Urinary bladder (tissue), 4 donors: Measurements from ENCODE around the gene ADM5. TPM values are rescaled to one million over a fixed set of nuclear protein-coding genes. Genes with fewer than 3 reads are reported as not detected.
A peak's percentile ranks its signal among the peaks of the same experiment; 100 is the strongest.

ENCODE experiments used
- DNase-seq: peaks from one replicate; pipeline ENCODE4 v3.0.0-alpha.2; 2015; ENCODE audit errors: extremely low spot score
- H3K27ac ChIP-seq: one replicate; pipeline ENCODE4 v1.5.1; 2013; ENCODE audit warnings: low read depth, mild to moderate bottlenecking, moderate library complexity
- H3K36me3 ChIP-seq: one replicate; pipeline ENCODE4 v1.6.1; 2013; ENCODE audit warnings: mild to moderate bottlenecking, moderate library complexity; ENCODE audit not compliant: insufficient read depth
- H3K4me1 ChIP-seq: one replicate; pipeline ENCODE4 v1.6.1; 2013; ENCODE audit warnings: mild to moderate bottlenecking, moderate library complexity; ENCODE audit not compliant: insufficient read depth
- H3K4me3 ChIP-seq: one replicate; pipeline ENCODE4 v1.5.1; 2013; ENCODE audit warnings: low read depth, low read length
- WGBS: extraction: QIAGEN DNeasy Blood & Tissue Kit; methylation state at CpG from one replicate; pipeline ENCODE4 v1.1.7; 2013; 5-methylcytosine and 5-hydroxymethylcytosine counted together
- polyA plus RNA-seq: library from polyadenylated mRNA; stranded (reverse); fragments of 200-250 nt; gene quantifications from one replicate; pipeline ENCODE4 v1.2.3, GENCODE V29; 2013
- total RNA-seq: library from RNA; depleted of rRNA; stranded (reverse); fragments of >200 nt; gene quantifications from one replicate; pipeline ENCODE4 v1.2.3, GENCODE V29; 2014
- donor health status: healthy with polysubstance abuse.
- donor health status: healthy.

Gene ADM5
- total and polyA plus RNA-seq, 2 donors, result 1.4 to 6.3 TPM

DNA sequence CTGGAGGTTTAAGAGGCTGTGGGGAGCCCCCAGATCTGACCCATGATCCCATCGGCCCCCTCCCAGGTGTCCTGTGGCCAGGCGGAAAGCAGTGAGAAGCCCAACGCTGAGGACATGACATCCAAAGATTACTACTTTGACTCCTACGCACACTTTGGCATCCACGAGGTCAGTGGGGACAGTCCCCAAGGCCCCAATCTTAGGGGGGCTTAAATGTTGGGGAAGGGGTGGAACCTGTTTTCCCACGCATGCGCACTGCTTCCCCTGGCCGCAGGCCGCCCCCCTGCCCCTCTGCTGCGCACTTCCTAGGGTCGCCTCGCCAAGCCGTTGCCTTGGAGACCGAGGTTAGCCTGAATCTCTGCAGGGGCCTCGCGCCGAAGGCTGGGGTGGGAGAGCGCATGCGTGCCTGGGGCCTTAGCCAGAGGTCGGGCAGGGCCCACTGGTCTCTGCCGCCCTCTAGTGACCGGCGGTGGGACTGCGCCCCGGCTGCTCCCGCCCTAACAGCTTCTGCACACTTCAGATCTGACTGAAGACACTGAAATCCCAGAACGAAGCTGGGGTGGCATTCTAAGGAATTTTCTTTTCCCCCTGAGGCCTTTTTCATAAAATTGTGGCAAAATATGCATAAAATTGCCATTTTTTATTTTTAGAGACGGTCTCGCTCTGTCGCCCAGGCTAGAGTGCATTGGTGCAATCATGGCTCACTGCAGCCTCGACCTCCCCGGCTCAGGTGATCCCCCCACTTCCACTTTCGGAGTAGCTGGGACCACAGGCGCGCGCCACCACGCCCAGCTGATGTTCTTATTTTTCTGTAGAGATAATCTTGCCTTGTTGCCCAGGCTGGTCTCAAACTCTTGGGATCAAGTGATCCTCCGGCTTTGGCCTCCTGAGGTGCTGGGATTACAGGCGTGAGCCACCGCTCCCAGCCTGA, 8.7 kb upstream of the ADM5 start:
- Histone ChIP-seq H3K27ac (no peak overlapping the region), H3K36me3 (peaks cover 3% of the 10 kb centered on the region), H3K4me1 (no peaks in the 10 kb centered on the region), H3K4me3 (no peak overlapping the region)
- peak; percentile 74 for DNase-seq
- 31% methylated on average over 40 of the region's 40 CpGs for WGBS

DNA sequence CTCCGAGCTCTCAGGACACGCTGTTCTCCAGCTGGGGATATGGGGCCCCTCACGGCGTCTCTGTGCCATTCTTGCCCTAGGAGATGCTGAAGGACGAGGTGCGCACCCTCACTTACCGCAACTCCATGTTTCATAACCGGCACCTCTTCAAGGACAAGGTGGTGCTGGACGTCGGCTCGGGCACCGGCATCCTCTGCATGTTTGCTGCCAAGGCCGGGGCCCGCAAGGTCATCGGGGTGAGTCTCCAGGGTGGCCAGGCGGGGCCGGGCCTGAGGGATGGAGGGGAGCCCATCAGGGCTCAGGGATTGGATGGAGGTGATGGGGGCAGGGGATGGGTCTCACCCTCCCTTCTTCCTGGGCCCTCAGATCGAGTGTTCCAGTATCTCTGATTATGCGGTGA, 7.6 kb upstream of the ADM5 start:
- no peak overlapping the region for H3K4me3 ChIP-seq
- WGBS, result 92% methylated on average over 19 of the region's 19 CpGs
- H3K4me1 ChIP-seq, result no peaks in the 10 kb centered on the region
- no peak for DNase-seq
- H3K36me3 ChIP-seq, result peaks cover 3% of the 10 kb centered on the region
- no peak overlapping the region for H3K27ac ChIP-seq

DNA sequence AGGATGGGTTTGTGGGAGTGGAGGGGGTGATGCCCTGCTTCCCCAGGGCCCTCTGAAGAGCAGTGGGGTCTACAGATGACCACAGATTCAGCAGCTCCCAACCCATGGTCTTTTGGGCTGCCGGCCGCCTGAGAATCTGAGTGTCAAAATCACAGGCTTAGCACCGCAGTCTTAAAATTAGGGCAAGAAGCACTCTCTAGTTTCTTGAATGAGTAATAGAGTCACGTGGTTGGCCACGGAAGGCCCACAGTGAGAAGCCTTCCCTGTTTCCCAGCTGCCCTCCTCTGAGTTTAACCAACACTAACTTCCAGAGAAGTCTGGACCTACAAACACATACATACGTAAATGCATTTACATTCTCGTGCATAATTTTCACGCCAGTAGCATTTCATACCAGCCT, 7.1 kb upstream of the ADM5 start:
- no peak overlapping the region for H3K4me3 ChIP-seq
- H3K36me3 ChIP-seq, result peaks cover 3% of the 10 kb centered on the region
- H3K4me1 ChIP-seq, result no peaks in the 10 kb centered on the region
- no peak for DNase-seq
- H3K27ac ChIP-seq, result no peak overlapping the region
- WGBS, result 84% methylated on average over 8 of the region's 8 CpGs

DNA sequence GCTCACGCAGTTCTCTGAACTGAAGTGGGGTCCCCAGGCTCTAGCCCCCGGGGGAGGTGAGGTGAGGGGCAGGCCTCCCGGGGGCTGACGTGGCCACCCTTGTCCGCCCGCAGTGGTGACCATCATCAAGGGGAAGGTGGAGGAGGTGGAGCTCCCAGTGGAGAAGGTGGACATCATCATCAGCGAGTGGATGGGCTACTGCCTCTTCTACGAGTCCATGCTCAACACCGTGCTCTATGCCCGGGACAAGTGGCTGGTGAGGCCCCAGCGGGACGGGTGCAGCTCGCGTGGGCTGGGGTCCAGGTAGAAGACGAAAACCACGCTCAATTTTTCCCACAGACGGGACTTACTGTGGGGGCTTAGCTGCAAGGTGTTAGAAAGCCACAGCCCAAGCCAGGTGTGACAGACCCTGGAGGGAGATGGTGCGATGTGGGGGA, 5.6 kb upstream of the ADM5 start:
- Histone ChIP-seq H3K27ac (no peak overlapping the region), H3K36me3 (peaks cover 3% of the 10 kb centered on the region), H3K4me3 (no peak overlapping the region), H3K4me1 (no peaks in the 10 kb centered on the region)
- 93% methylated on average over 18 of the region's 18 CpGs for WGBS
- no peak for DNase-seq

DNA sequence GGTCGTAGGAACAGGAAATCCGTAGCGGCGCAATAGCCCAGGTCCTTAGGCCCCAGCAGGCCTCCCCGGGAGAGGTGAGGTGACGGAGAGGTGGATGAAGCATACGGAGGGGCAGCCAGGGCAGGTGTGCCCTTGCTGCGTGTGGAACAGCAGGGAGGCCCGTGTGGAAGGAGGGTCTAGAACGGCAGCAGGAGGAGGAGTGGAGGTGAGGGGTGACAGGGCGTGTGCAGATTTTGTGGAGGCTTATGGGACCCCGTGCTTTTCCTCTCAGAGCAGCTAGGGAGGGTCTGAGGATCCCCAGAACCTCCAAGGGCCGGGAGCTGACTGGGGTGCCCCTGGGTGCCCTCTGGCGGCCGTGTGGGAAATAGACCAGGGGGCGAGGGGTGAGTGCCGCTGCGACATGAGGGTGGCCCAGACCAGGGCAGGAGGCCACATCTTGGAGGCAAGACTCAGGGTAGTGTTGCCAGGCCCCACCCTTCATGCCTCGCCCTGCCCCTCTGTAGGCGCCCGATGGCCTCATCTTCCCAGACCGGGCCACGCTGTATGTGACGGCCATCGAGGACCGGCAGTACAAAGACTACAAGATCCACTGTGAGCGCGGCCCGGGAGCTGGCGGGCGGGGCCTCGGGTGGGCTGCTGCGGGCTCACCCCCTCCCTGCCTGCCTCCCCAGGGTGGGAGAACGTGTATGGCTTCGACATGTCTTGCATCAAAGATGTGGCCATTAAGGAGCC, 5.0 kb upstream of the ADM5 start:
- no peak for DNase-seq
- H3K4me1 ChIP-seq, result no peaks in the 10 kb centered on the region
- no peak overlapping the region for H3K4me3 ChIP-seq
- H3K36me3 ChIP-seq, result peaks cover 3% of the 10 kb centered on the region
- WGBS, result 81% methylated on average over 35 of the region's 35 CpGs
- no peak overlapping the region for H3K27ac ChIP-seq

DNA sequence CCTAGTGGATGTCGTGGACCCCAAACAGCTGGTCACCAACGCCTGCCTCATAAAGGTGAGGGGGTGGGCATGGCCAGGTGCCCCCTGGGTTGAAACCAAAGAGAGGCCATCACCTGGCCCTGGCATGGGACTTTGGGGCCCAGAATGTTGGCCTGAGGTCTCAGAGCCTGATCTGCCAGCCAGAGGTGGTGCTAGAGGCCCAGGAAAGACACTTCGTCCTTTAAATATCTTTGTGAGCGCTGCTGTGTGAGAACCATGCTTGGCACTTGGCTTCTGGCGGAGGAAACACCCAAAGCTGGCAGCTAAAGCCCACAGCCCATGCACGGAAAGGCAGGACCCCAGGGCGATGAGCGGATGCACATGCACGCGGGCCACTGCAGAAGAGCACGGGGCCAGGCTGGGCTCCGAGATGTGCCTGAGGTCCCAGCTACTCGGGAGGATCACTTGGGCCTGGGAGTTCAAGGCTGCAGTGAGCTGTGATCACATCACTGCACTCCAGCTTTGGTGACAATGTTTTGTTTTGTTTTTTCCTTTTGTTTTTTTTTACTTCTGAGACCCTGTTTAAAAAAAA, 4.3 kb upstream of the ADM5 start:
- Histone ChIP-seq H3K4me3 (no peak overlapping the region), H3K27ac (no peak overlapping the region), H3K4me1 (no peaks in the 10 kb centered on the region), H3K36me3 (peaks cover 3% of the 10 kb centered on the region)
- no peak for DNase-seq
- 81% methylated on average over 13 of the region's 13 CpGs for WGBS

DNA sequence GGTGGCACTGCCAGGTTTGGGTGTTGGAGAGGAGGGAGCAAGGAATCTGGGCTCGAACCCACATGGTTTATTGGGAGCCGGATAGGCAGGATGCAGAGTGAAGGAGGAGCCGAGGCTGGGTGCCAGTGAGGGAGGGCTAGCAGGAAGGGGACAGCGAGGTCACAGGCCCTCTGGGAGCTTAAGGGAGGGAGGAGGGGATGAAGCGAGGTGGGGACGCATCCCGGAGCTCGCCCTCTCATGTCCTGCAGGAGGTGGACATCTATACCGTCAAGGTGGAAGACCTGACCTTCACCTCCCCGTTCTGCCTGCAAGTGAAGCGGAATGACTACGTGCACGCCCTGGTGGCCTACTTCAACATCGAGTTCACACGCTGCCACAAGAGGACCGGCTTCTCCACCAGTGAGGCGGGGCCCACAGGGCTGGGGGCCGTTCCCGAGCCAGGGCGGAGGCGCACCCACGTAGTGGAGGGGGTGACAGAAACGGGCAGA, 3.5 kb upstream of the ADM5 start:
- no peak for DNase-seq
- no peak overlapping the region for H3K27ac ChIP-seq
- peaks cover 3% of the 10 kb centered on the region for H3K36me3 ChIP-seq
- no peak overlapping the region for H3K4me3 ChIP-seq
- 69% methylated on average over 23 of the region's 23 CpGs for WGBS
- H3K4me1 ChIP-seq, result no peaks in the 10 kb centered on the region

DNA sequence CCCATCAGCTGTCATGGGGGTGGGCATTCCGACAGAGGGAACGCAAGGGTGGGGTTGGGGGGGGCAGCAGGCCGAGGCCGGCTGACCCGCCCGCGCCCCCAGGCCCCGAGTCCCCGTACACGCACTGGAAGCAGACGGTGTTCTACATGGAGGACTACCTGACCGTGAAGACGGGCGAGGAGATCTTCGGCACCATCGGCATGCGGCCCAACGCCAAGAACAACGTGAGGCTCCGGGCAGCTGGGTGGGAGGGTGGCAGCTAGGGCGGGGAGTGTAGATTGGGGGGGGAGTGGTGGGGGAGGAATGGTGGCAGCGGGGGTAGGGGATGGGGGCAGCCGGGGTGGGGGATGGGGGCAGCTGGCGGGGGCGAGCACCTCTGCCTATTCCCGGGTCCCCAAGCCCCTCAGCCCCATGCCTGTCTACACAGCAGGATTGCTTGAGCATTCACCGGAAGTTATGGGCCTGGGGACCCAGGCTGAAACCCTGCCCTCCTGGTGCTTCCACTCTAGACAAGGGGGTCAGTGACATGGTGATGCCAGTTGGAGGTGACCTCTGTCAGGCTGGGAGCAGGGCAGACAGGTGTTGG, 2.8 kb upstream of the ADM5 start:
- 87% methylated on average over 27 of the region's 27 CpGs for WGBS
- Histone ChIP-seq H3K27ac (no peak overlapping the region), H3K36me3 (peaks cover 3% of the 10 kb centered on the region), H3K4me3 (no peak overlapping the region), H3K4me1 (no peaks in the 10 kb centered on the region)
- no peak for DNase-seq

DNA sequence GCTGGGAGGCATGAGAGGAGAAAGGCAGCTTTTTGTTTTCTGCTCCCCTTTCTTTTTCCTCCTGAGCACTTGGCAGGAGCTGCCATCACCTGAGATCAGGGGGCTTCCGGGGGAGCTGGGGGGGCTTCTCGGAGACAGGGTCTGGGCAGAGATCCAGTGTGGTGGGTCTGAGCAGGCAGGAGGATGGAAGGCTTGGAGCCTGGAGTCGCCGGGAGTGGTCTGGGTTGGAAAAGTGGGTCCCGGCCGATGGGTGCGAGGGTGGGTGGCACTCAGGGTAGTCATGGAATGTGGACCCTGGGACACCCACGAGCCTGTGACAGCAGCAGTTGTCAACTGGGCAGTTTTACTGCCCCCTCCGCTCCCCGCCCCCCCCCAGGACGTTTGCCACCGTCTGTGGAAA, 2.2 kb upstream of the ADM5 start:
- 67% methylated on average over 12 of the region's 12 CpGs for WGBS
- DNase-seq, result no peak
- no peak overlapping the region for H3K4me3 ChIP-seq
- H3K36me3 ChIP-seq, result peaks cover 3% of the 10 kb centered on the region
- H3K4me1 ChIP-seq, result no peaks in the 10 kb centered on the region
- H3K27ac ChIP-seq, result no peak overlapping the region

DNA sequence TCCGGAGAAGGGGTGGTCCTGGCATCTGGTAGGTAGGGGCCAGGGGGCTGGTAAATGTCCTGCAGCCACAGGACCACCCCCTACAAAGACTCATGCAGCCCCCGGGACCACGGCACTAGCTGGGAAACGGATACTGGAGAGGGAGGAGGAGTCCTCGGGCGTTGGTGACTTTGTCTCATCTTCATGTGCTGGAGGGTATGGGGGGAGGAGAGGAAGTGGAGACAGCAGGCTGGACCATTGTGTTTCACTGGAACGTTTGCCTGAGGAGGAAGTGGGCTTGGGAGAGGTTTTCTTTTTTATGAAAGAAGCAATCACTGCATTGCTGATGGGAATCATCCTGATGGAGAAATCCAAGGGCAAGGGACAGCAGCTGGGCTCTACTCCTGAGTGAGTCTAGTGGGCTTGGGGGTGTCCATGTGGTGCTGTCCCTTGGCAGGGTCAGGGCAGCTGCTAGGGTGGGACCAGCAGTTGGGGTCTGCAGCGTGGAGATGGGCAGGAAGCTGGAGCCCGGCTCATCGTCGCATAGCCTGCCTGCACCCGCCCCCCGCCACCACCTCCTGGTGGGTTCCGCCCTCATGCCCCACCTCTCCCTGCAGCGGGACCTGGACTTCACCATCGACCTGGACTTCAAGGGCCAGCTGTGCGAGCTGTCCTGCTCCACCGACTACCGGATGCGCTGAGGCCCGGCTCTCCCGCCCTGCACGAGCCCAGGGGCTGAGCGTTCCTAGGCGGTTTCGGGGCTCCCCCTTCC, 1.7 kb upstream of the ADM5 start:
- H3K4me1 ChIP-seq, result no peaks in the 10 kb centered on the region
- no peak for DNase-seq
- H3K27ac ChIP-seq, result no peak overlapping the region
- WGBS, result 71% methylated on average over 26 of the region's 26 CpGs
- no peak overlapping the region for H3K4me3 ChIP-seq
- H3K36me3 ChIP-seq, result peaks cover 3% of the 10 kb centered on the region

DNA sequence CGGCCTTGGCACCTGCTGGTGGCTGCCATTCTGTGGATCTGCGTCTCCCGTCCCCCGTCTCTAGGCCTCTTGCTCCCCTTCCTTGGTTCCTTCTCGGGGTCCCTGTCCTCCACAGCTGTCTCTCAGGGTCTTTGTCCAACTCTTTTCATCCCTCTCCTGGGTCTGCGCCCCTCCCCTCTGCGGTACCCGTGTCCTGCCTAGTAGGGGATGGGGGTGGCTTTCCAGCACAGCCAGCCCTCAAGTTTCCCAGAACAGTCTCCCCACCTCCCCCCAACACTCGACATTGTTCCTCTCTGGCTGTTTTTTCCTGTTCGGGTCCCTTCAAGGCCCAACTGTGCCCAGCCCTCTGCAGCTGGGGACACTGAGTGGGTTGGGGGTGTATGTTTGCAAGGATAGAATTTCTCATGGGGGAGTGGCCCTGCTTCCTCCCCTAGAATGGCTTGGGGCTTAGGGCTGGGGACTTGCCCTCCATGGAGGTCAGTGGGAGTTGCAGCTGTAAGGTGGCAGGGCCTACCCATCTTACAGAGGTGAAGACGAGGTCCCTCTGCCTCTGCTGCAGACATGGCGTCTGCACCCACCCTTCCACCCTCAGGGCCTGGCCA, 762 bp upstream of the ADM5 start:
- no peaks in the 10 kb centered on the region for H3K4me1 ChIP-seq
- no peak for DNase-seq
- 72% methylated on average over 12 of the region's 12 CpGs for WGBS
- no peak overlapping the region for H3K27ac ChIP-seq
- peaks cover 3% of the 10 kb centered on the region for H3K36me3 ChIP-seq
- H3K4me3 ChIP-seq, result no peak overlapping the region

DNA sequence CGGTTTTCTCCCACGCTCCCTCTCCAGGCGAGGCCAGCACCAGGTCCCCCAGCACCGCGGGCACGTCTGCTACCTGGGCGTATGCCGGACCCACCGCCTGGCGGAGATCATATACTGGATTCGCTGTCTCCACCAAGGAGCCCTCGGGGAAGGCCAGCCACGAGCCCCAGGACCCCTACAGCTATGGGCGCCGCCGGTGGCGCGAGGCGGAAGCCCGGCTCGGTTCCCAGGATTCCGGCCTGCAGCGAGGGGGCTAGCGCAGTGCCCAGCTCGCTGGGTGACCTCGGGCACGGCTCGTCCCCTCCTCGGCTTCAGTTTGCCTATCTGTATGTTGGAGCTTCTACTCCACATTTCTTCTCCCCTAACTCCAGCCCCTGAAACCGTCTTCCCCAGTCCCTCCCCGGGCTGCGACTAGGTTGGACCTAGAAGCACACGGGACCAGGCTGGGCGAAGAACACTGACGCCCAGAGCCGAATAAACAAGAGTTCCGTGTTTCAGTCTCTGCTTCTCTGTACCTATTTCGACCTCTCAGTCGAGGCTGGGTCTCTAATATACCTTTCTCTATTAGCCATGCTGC, 773 bp downstream of the ADM5 start:
- peak overlapping the region; percentile 30 for H3K4me3 ChIP-seq
- 6% methylated on average over 39 of the region's 39 CpGs for WGBS
- no peak for DNase-seq
- peak overlapping the region; percentile 26 for H3K27ac ChIP-seq
- no peaks in the 10 kb centered on the region for H3K4me1 ChIP-seq
- no peaks in the 10 kb centered on the region for H3K36me3 ChIP-seq
